ENCODE results near the gene SLC10A7.

DNA sequence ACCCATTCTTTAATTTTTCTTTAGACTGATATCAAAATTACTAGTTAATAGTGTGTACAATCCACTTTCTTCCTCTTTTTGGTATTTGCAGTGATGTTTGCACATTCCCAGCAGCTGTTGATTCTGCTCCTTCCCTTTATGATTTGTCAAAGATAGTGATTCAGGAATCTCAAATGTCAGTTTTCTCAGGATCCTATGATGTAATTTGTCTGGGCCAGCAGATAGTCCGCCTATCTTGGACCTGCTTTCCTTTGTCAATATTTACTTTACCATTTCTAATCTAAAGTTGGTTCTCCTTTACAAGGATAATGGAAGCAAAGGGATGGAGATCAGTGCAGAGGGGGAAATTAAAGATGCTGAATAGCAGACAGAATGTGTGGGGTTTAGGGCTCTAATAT lies 185.3 kb downstream of the SLC10A7 start:
- TF ChIP-seq, protein P1, sequence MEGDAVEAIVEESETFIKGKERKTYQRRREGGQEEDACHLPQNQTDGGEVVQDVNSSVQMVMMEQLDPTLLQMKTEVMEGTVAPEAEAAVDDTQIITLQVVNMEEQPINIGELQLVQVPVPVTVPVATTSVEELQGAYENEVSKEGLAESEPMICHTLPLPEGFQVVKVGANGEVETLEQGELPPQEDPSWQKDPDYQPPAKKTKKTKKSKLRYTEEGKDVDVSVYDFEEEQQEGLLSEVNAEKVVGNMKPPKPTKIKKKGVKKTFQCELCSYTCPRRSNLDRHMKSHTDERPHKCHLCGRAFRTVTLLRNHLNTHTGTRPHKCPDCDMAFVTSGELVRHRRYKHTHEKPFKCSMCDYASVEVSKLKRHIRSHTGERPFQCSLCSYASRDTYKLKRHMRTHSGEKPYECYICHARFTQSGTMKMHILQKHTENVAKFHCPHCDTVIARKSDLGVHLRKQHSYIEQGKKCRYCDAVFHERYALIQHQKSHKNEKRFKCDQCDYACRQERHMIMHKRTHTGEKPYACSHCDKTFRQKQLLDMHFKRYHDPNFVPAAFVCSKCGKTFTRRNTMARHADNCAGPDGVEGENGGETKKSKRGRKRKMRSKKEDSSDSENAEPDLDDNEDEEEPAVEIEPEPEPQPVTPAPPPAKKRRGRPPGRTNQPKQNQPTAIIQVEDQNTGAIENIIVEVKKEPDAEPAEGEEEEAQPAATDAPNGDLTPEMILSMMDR (IDR thresholded peaks at IDR 0.05): no peak
- TF ChIP-seq POLR2A (IDR thresholded peaks at IDR 0.05) (no peak), POLR2AphosphoS5 (IDR thresholded peaks at IDR 0.05) (no peak)
